AG09319 (cell line): ENCODE results near the gene CHCT1.

ENCODE experiments used
- DNase-seq: peaks from one replicate; pipeline ENCODE4 v3.0.0-alpha.2; 2010; ENCODE audit warnings: low read depth; ENCODE audit errors: extremely low read depth
- CTCF ChIP-seq: IDR thresholded peaks from 2 replicates; pipeline ENCODE4 v1.5.1; 2011; ENCODE audit warnings: low read depth, mild to moderate bottlenecking, inconsistent platforms, low read length, moderate library complexity

The CHCT1 gene

GRCh38 chr17:60392845-60393702 lies 29.2 kb upstream of the CHCT1 start:
- no peak for TF ChIP-seq CTCF
- DNase-seq: no peak

- DNase-seq: no peak
- no peak for TF ChIP-seq CTCF
Measured at GRCh38 chr17:60393840-60394723, 28.2 kb upstream of the CHCT1 start.

- DNase-seq: no peak
- TF ChIP-seq CTCF: no peak
Measured at GRCh38 chr17:60395508-60396065, 26.7 kb upstream of the CHCT1 start.

- DNase-seq: no peak
Measured at GRCh38 chr17:60396412-60396811, 25.9 kb upstream of the CHCT1 start.

GRCh38 chr17:60398227-60398959 lies 23.9 kb upstream of the CHCT1 start:
- no peak for TF ChIP-seq CTCF
- DNase-seq: no peak

More at GRCh38 chr17:60396412-60396811, 25.9 kb upstream of the CHCT1 start:
- no peak for TF ChIP-seq CTCF

- TF ChIP-seq CTCF: no peak
- DNase-seq: no peak
Measured at GRCh38 chr17:60401819-60402218, 20.5 kb upstream of the CHCT1 start.
